Limb (tissue), 2 donors: ENCODE results near the gene ETV6.

Source experiments
- DNase-seq, 2 donors: peaks; one replicate each; pipeline ENCODE4 v3.0.0-alpha.2; 2016; ENCODE audit errors: extremely low spot score in 2 of 2

Gene ETV6

GRCh38 chr12:11642785-11643184, 6.7 kb upstream of the ETV6 start:
- DNase-seq = no peak

- DNase-seq = no peak
Observed at GRCh38 chr12:11645391-11645790, 4.1 kb upstream of the ETV6 start.

GRCh38 chr12:11648514-11649412, 711 bp upstream of the ETV6 start:
- DNase-seq = peak; percentile 83 to 87

GRCh38 chr12:11650286-11651281, 1.1 kb downstream of the ETV6 start:
- DNase-seq = peak in 1 of 2 donors; percentile 80

- no peak for DNase-seq
Observed at GRCh38 chr12:11651381-11651780, 1.9 kb downstream of the ETV6 start.

- DNase-seq = no peak
Observed at GRCh38 chr12:11651785-11652184, 2.3 kb downstream of the ETV6 start.

GRCh38 chr12:11652351-11653040, 3.0 kb downstream of the ETV6 start:
- DNase-seq = no peak

- no peak for DNase-seq
Observed at GRCh38 chr12:11653215-11653753, 3.8 kb downstream of the ETV6 start.

- DNase-seq = no peak
Observed at GRCh38 chr12:11654338-11654737, 4.9 kb downstream of the ETV6 start.

GRCh38 chr12:11654802-11655201, 5.3 kb downstream of the ETV6 start:
- no peak for DNase-seq

GRCh38 chr12:11655842-11656241, 6.4 kb downstream of the ETV6 start:
- DNase-seq = no peak

GRCh38 chr12:11656550-11656949, 7.1 kb downstream of the ETV6 start:
- no peak for DNase-seq

GRCh38 chr12:11657511-11657910, 8.0 kb downstream of the ETV6 start:
- DNase-seq = no peak

GRCh38 chr12:11658791-11659190, 9.3 kb downstream of the ETV6 start:
- no peak for DNase-seq

GRCh38 chr12:11660624-11661023, 11.2 kb downstream of the ETV6 start:
- no peak for DNase-seq

GRCh38 chr12:11661491-11662089, 12.1 kb downstream of the ETV6 start:
- no peak for DNase-seq

GRCh38 chr12:11662369-11662768, 12.9 kb downstream of the ETV6 start:
- no peak for DNase-seq

- no peak for DNase-seq
Observed at GRCh38 chr12:11663130-11663529, 13.7 kb downstream of the ETV6 start.

GRCh38 chr12:11664101-11664500, 14.6 kb downstream of the ETV6 start:
- DNase-seq = no peak

GRCh38 chr12:11666131-11667050, 16.9 kb downstream of the ETV6 start:
- no peak for DNase-seq
